ENCODE measurements around the gene CST7. TPM values are rescaled to one million over a fixed set of nuclear protein-coding genes. Genes with fewer than 3 reads are reported as not detected.
A peak's percentile ranks its signal among the peaks of the same experiment; 100 is the strongest.

The CST7 gene
- total RNA-seq, 1 donor from 2014 or later, result not detected

GRCh38 chr20:24993337-24994185 is 44.5 kb downstream of the CST7 start:
- no peaks in the 10 kb centered on the region for H3K36me3 Mint-ChIP-seq (ENCODE audit: low read depth)
- H3K27ac Mint-ChIP-seq (ENCODE audit: unreplicated experiment), result no peak overlapping the region
- peak overlapping the region; percentile 96 for H3K4me3 Mint-ChIP-seq
- no peaks in the 10 kb centered on the region for H3K9me3 Mint-ChIP-seq
- peaks cover 13% of the 10 kb centered on the region for H3K27me3 Mint-ChIP-seq (ENCODE audit: low read depth)
- peaks cover 46% of the 10 kb centered on the region for H3K4me1 Mint-ChIP-seq
- DNase-seq (ENCODE audit: low read depth, low spot score), result no peak
- TF ChIP-seq CTCF (conservative IDR thresholded peaks at IDR 0.05), result no peak

GRCh38 chr20:24994186-24994465 is 45.1 kb downstream of the CST7 start:
- no peaks in the 10 kb centered on the region for H3K9me3 Mint-ChIP-seq
- H3K27ac Mint-ChIP-seq (ENCODE audit: unreplicated experiment), result no peak overlapping the region
- DNase-seq (ENCODE audit: low read depth, low spot score), result no peak
- H3K27me3 Mint-ChIP-seq (ENCODE audit: low read depth), result peaks cover 19% of the 10 kb centered on the region
- no peaks in the 10 kb centered on the region for H3K36me3 Mint-ChIP-seq (ENCODE audit: low read depth)
- H3K4me3 Mint-ChIP-seq, result peak overlapping the region; percentile 88
- TF ChIP-seq CTCF (conservative IDR thresholded peaks at IDR 0.05), result no peak
- H3K4me1 Mint-ChIP-seq, result peaks cover 46% of the 10 kb centered on the region

- H3K4me3 Mint-ChIP-seq, result peak overlapping the region; percentile 88
- no peaks in the 10 kb centered on the region for H3K36me3 Mint-ChIP-seq (ENCODE audit: low read depth)
- no peak overlapping the region for H3K27ac Mint-ChIP-seq (ENCODE audit: unreplicated experiment)
These were observed 45.6 kb downstream of the CST7 start for GRCh38 chr20:24994470-24995368.

GRCh38 chr20:24995741-24996448 is 46.8 kb downstream of the CST7 start:
- H3K36me3 Mint-ChIP-seq (ENCODE audit: low read depth), result no peaks in the 10 kb centered on the region
- no peak for TF ChIP-seq CTCF (conservative IDR thresholded peaks at IDR 0.05)
- H3K4me1 Mint-ChIP-seq, result peaks cover 36% of the 10 kb centered on the region
- H3K27me3 Mint-ChIP-seq (ENCODE audit: low read depth), result peaks cover 29% of the 10 kb centered on the region
- H3K27ac Mint-ChIP-seq (ENCODE audit: unreplicated experiment), result no peak overlapping the region
- H3K9me3 Mint-ChIP-seq, result no peaks in the 10 kb centered on the region
- no peak overlapping the region for H3K4me3 Mint-ChIP-seq
- DNase-seq (ENCODE audit: low read depth, low spot score), result no peak

More at GRCh38 chr20:24994470-24995368, 45.6 kb downstream of the CST7 start:
- Mint-ChIP-seq H3K27me3 (ENCODE audit: low read depth) (peaks cover 22% of the 10 kb centered on the region), H3K9me3 (no peaks in the 10 kb centered on the region), H3K4me1 (peaks cover 46% of the 10 kb centered on the region)
- DNase-seq (ENCODE audit: low read depth, low spot score), result peak; percentile 87
- TF ChIP-seq CTCF (conservative IDR thresholded peaks at IDR 0.05), result peak; percentile 96
